Mesenchymal stem cell (in vitro differentiated cells and primary cell): ENCODE results near the gene H3-3A.

Experiments
- DNase-seq: peaks from one replicate; pipeline ENCODE4 v3.0.0-alpha.2; 2013
- H2AFZ ChIP-seq: one replicate; pipeline ENCODE4 v1.6.1; 2013; ENCODE audit warnings: low read depth, mild to moderate bottlenecking, control low read depth, inconsistent platforms, low read length, moderate library complexity
- H2AK5ac ChIP-seq: 2 replicates; pipeline ENCODE4 v1.6.1; 2013; ENCODE audit warnings: low read length, moderate library complexity, mild to moderate bottlenecking, inconsistent platforms; ENCODE audit not compliant: severe bottlenecking
- H2BK120ac ChIP-seq: one replicate; pipeline ENCODE4 v1.6.1; 2013; ENCODE audit warnings: low read depth, mild to moderate bottlenecking, inconsistent platforms, low read length, moderate library complexity
- H2BK12ac ChIP-seq, 2 experiments: one replicate each; pipeline ENCODE4 v1.6.1; 2013; ENCODE audit warnings: inconsistent platforms in 2 of 2, low read length in 2 of 2, mild to moderate bottlenecking in 2 of 2, moderate library complexity in 2 of 2, control low read depth in 1 of 2
- H2BK15ac ChIP-seq: one replicate; pipeline ENCODE4 v1.6.1; 2013; ENCODE audit warnings: mild to moderate bottlenecking, low read depth, inconsistent platforms; ENCODE audit not compliant: poor library complexity, severe bottlenecking
- H2BK5ac ChIP-seq: 2 replicates; pipeline ENCODE4 v1.6.1; 2013; ENCODE audit warnings: low read depth, mild to moderate bottlenecking, low read length, control low read depth, inconsistent platforms; ENCODE audit not compliant: poor library complexity, severe bottlenecking
- H3K14ac ChIP-seq, 2 experiments: one replicate each; pipeline ENCODE4 v1.6.1; 2013; ENCODE audit warnings: inconsistent platforms in 2 of 2, low read length in 2 of 2, control low read depth in 1 of 2, mild to moderate bottlenecking in 1 of 2, moderate library complexity in 1 of 2
- H3K18ac ChIP-seq, 2 experiments: one replicate each; pipeline ENCODE4 v1.6.1; 2013; ENCODE audit warnings: inconsistent platforms in 2 of 2, low read length in 2 of 2, control low read depth in 1 of 2, low read depth in 1 of 2, mild to moderate bottlenecking in 1 of 2
- H3K23ac ChIP-seq, 2 experiments: one replicate each; pipeline ENCODE4 v1.6.1; 2013; ENCODE audit warnings: inconsistent platforms in 2 of 2, low read length in 2 of 2, mild to moderate bottlenecking in 2 of 2, moderate library complexity in 2 of 2, control low read depth in 1 of 2
- H3K27ac ChIP-seq: 2 replicates; pipeline ENCODE4 v1.5.1; 2013; ENCODE audit warnings: mild to moderate bottlenecking, moderate library complexity, low read length, control low read depth, inconsistent platforms; ENCODE audit not compliant: poor library complexity, severe bottlenecking
- H3K27me3 ChIP-seq, 2 experiments: 2 replicates each; pipeline versions ENCODE4 v1.6.1 to v1.7.0; 2013; ENCODE audit warnings: low read length in 2 of 2, mild to moderate bottlenecking in 2 of 2, moderate library complexity in 2 of 2, control low read depth in 1 of 2, inconsistent platforms in 1 of 2; ENCODE audit not compliant: control insufficient read depth in 1 of 2, insufficient read depth in 1 of 2
- H3K36me3 ChIP-seq, 2 experiments: 2 replicates each; pipeline versions ENCODE4 v1.6.1 to v1.7.0; 2013; ENCODE audit warnings: low read length in 2 of 2, control low read depth in 1 of 2, inconsistent platforms in 1 of 2, low read depth in 1 of 2, mild to moderate bottlenecking in 1 of 2; ENCODE audit not compliant: insufficient read depth in 2 of 2, control insufficient read depth in 1 of 2
- H3K4ac ChIP-seq, 2 experiments: one replicate each; pipeline ENCODE4 v1.6.1; 2013; ENCODE audit warnings: inconsistent platforms in 2 of 2, low read length in 2 of 2, mild to moderate bottlenecking in 2 of 2, moderate library complexity in 2 of 2, control low read depth in 1 of 2, low read depth in 1 of 2
- H3K4me1 ChIP-seq: 2 replicates; pipeline ENCODE4 v1.6.1; 2013; ENCODE audit warnings: low read depth, low read length, control low read depth; ENCODE audit not compliant: control insufficient read depth, insufficient read depth
- H3K4me2 ChIP-seq: 2 replicates; pipeline ENCODE4 v1.6.1; 2013; ENCODE audit warnings: low read length, mild to moderate bottlenecking, inconsistent platforms; ENCODE audit not compliant: poor library complexity, severe bottlenecking
- H3K4me3 ChIP-seq, 2 experiments: 2 replicates each; pipeline versions ENCODE4 v1.5.1 to v1.7.0; 2013; ENCODE audit warnings: low read length in 2 of 2, mild to moderate bottlenecking in 2 of 2, control low read depth in 1 of 2, low read depth in 1 of 2; ENCODE audit not compliant: insufficient read depth in 1 of 2
- H3K79me1 ChIP-seq: replicated peaks from 2 replicates; pipeline ENCODE4 v1.6.1; 2013; ENCODE audit warnings: mild to moderate bottlenecking, control low read depth, low read length, inconsistent platforms; ENCODE audit not compliant: poor library complexity, severe bottlenecking
- H3K9ac ChIP-seq: 2 replicates; pipeline ENCODE4 v1.7.0; 2013; ENCODE audit warnings: mild to moderate bottlenecking, low read length, moderate library complexity
- H3K9me3 ChIP-seq: 2 replicates; pipeline ENCODE4 v1.7.0; 2013; ENCODE audit warnings: mild to moderate bottlenecking, low read length; ENCODE audit not compliant: control insufficient read depth
- H4K8ac ChIP-seq: one replicate; pipeline ENCODE4 v1.6.1; 2013; ENCODE audit warnings: inconsistent platforms, mild to moderate bottlenecking, low read length, moderate library complexity
- H4K91ac ChIP-seq: one replicate; pipeline ENCODE4 v1.6.1; 2013; ENCODE audit warnings: mild to moderate bottlenecking, low read length, inconsistent platforms
- whole genome bisulfite sequencing: methylation state at CpG from one replicate; pipeline ENCODE4 v1.1.7; 2013; ENCODE audit warnings: mixed read lengths; 5-methylcytosine and 5-hydroxymethylcytosine counted together

Gene H3-3A

DNA sequence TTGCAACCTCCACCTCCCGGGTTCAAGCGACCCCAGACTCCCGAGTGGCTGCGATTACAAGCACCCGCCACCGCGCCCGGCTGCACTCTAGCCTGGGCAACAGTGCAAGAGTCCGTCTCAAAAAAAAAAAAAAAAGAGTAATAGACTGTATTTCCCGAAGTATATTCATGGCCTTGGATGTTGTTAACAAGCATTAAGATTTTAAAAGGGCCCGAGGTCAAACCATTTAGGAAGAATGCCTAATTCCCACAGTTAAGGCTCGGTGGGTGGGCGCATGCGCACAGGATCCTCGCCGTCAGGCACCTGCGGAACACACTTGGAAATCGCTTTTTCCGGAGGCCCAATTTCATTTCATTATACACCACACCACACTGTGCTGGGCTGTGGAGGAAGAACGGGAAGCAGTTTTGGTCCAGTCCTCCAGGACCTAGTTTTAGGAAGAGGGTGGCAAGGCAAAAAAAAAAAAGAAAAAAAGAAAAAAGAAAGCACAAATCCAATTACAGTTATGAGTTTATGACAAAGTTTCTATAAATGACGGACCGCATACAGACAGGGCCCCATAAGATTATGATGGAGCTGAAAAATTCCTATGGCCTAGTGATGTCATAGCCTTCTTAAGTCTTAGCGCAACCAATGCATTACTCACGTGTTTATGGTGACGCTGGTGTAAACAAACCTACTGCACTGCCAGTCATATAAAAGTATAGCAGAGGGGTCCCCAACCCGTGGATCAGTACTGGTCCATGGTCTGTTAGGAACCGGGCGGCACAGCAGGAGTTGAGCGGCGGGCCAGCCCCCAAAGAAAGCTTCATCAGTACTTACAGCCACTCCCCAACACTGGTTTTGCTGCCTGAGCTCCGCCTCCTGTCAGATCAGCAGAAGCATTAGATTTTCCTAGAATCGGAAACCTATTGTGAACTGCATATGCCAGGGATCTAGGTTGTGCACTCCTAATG, 38.2 kb downstream of the H3-3A start:
- Histone ChIP-seq H3K4ac (no peak overlapping the region), H3K79me1 (no peaks in the 10 kb centered on the region), H3K23ac (no peak overlapping the region), H3K14ac (no peak overlapping the region), H3K36me3 (no peaks in the 10 kb centered on the region), H3K27me3 (peaks cover under 1 to 4% of the 10 kb centered on the region in 2 experiments), H2BK12ac (no peak overlapping the region), H3K9ac (no peak overlapping the region), H2BK120ac (no peak overlapping the region), H3K4me2 (peak overlapping the region; percentile 86), H4K91ac (no peak overlapping the region), H3K27ac (no peak overlapping the region), H3K18ac (no peak overlapping the region), H3K4me1 (peaks cover 7% of the 10 kb centered on the region), H2AK5ac (no peak overlapping the region), H2BK15ac (no peak overlapping the region), H2AFZ (no peak overlapping the region), H2BK5ac (no peak overlapping the region), H3K4me3 (peak overlapping the region in 1 of 2 experiments; percentile 66), H4K8ac (no peak overlapping the region), H3K9me3 (no peaks in the 10 kb centered on the region)
- 35% methylated on average over 24 of the region's 32 CpGs for WGBS
- peak; percentile 76 for DNase-seq

DNA sequence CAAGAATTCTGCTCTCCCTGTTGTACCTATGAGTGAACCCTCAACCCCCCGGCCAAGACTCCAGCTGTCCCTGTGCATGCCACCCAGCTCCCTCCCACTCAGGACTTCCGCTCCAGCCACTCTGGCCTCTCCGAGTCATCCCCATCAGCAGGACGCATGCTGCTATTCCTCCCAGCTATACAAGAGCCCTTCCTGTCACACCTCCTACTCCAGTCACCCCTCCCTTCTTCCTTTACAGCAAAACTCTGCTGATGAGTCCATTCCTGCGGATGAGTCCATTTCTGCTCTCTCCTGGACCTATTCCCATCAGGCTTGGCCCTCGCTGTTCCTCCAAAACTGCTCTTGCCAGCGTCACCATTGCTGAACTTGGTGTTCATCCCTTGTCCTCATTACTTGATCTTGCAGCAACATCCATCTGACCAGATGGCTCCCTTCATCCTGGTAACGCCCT, 42.2 kb downstream of the H3-3A start:
- no peak overlapping the region for H2BK15ac ChIP-seq
- H3K23ac ChIP-seq: no peak overlapping the region
- no peak overlapping the region for H3K9ac ChIP-seq
- no peaks in the 10 kb centered on the region for H3K27me3 ChIP-seq
- peaks cover 11% of the 10 kb centered on the region for H3K4me1 ChIP-seq
- H3K27ac ChIP-seq: no peak overlapping the region
- H4K8ac ChIP-seq: no peak overlapping the region
- H2AFZ ChIP-seq: no peak overlapping the region
- no peak overlapping the region for H3K14ac ChIP-seq
- H3K18ac ChIP-seq: no peak overlapping the region
- no peak overlapping the region for H2BK12ac ChIP-seq
- H2BK5ac ChIP-seq: no peak overlapping the region
- no peak overlapping the region for H2AK5ac ChIP-seq
- H3K9me3 ChIP-seq: no peaks in the 10 kb centered on the region
- H3K4ac ChIP-seq: no peak overlapping the region
- H3K4me2 ChIP-seq: no peak overlapping the region
- no peaks in the 10 kb centered on the region for H3K36me3 ChIP-seq
- WGBS: 62% methylated on average over 8 of the region's 8 CpGs
- H3K79me1 ChIP-seq: no peaks in the 10 kb centered on the region
- H2BK120ac ChIP-seq: no peak overlapping the region
- H3K4me3 ChIP-seq: peak overlapping the region in 1 of 2 experiments; percentile 18
- no peak overlapping the region for H4K91ac ChIP-seq
- no peak for DNase-seq

DNA sequence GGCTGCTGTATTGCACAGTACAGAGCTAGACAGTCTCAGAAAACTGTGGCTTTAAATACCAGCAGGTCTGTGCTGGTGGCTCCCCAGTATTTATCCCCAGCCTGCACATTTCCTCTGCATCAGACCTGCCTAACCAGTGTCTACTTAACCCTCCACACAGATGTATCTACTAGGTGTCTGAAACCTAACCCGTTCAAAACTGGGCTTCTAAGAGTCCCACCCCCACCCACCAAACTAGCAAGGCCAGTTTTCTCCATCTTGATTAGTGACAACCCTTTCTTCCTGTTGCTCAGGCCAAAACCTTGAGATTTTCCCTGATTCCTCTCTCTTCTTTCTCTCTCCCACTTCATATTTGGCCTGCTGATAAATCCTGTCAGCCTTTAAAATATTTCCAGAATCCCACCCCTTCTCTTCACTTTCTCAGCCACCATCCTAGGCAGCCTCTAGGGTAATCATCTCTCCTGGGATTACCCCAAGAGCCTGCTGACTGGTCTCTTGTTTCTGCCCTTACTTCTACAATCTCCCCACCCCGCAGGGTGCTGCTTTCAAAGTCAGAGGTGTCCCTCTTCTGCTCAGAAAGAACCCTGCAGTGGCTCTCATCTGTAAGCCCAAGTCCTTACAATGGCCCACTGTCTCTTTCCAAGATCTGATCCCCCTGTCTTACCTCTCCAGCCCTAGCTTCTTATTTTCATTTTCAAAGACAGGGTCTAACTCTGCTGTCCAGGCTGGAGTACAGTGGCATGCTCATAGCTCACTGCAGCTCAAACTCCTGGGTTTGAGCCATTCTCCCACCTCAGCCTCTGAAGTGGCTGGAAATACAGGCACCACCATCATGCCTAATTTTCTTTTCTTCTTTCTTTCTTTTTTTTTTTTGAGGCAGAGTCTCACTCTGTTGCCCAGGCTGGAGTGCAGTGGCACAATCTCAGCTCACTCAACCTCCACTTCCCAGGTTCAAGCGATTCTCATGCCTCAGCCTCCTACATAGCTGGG, 45.2 kb downstream of the H3-3A start:
- WGBS: 59% methylated on average over 2 of the region's 3 CpGs
- H3K9ac ChIP-seq: no peak overlapping the region
- no peak overlapping the region for H3K4me2 ChIP-seq
- no peaks in the 10 kb centered on the region for H3K79me1 ChIP-seq
- no peaks in the 10 kb centered on the region for H3K27me3 ChIP-seq
- H2AK5ac ChIP-seq: peak overlapping the region; percentile 38
- H3K4me1 ChIP-seq: peaks cover 15% of the 10 kb centered on the region
- H4K91ac ChIP-seq: no peak overlapping the region
- H3K4me3 ChIP-seq: no peak overlapping the region
- H3K36me3 ChIP-seq: no peaks in the 10 kb centered on the region
- H3K9me3 ChIP-seq: no peaks in the 10 kb centered on the region
- DNase-seq: no peak
- no peak overlapping the region for H4K8ac ChIP-seq
- H3K18ac ChIP-seq: no peak overlapping the region
- H3K23ac ChIP-seq: no peak overlapping the region
- H2BK12ac ChIP-seq: no peak overlapping the region
- H3K27ac ChIP-seq: no peak overlapping the region
- no peak overlapping the region for H3K4ac ChIP-seq
- H2BK15ac ChIP-seq: no peak overlapping the region
- no peak overlapping the region for H2BK120ac ChIP-seq
- H2AFZ ChIP-seq: no peak overlapping the region
- no peak overlapping the region for H3K14ac ChIP-seq
- no peak overlapping the region for H2BK5ac ChIP-seq
